ENCODE results near the gene NQO1.
"Not testable (repeated sequence)": the region's sequence is repeated elsewhere in the genome, so short reads cannot be mapped to it uniquely, and the experiment has no call there.

Gene NQO1

DNA sequence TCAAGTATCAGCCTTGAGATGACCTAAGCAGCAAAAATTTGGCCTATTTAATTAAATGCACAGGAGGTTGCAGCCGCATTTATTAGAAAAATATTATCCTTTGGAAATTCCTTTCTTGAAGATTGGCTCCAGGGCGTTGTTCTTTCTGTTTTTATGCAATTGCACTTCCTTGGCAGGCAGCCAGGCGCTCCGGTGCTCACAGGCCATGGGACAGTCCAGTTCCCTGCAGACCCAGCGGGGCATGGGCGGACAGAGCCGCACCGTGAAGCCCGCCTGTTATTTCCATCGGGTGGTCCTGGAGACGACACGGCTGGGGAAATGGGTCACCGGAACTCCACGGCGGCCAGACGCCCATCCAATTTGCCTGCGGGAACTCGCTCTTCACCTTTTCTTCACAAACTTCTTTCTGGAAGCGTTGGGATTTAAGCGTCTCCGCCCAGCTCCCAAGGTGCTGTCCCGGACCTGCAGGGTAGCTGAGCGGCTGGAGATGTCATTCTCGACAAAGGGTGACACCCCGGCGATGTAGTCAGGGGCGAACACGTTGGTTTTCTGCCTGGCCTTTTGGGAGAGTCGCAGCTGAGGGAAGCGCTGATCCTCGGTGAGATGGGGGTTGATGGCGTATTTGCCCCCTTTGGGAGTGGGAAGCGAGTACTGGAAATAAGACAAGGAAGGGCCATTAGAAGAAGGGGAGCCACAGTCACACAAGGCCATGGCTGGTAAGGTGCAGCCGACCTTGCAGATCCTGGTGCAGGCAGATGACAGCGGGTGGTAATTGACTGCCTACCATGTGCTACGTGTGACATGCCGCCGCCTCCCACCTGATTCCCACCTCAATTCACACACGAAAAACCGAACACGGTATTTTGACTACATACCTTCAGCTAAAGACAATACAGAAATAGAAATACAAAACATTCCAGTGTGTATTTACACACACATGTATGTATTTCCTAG lies 15.9 kb upstream of the NQO1 start:
- peak; percentile 52 for DNase-seq

GRCh38 chr16:69741519-69741918 lies 15.2 kb upstream of the NQO1 start:
- peak; percentile 18 for DNase-seq

- DNase-seq: no peak
These were observed 5.7 kb upstream of the NQO1 start for GRCh38 chr16:69732101-69732500.

DNA sequence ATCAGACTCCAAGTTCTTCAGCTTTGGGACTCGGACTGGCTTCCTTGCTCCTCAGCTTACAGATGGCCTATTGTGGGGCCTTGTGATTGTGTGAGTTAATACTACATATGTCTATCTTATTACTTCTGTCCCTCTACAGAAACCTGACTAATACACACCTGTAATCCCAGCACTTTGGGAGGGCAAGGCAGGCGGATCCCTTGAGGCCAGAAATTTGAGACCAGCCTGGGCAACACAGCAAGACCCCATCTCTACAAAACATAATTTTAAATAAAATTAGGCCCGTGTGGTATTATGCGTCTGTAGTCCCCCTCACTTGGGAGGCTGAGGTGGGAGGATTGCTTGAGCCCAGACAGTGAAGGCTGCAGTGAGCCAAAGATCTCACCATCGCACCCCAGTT lies 4.9 kb upstream of the NQO1 start:
- DNase-seq: not testable (repeated sequence)

- not testable (repeated sequence) for DNase-seq
These were observed 2.7 kb upstream of the NQO1 start for GRCh38 chr16:69729030-69729429.

DNA sequence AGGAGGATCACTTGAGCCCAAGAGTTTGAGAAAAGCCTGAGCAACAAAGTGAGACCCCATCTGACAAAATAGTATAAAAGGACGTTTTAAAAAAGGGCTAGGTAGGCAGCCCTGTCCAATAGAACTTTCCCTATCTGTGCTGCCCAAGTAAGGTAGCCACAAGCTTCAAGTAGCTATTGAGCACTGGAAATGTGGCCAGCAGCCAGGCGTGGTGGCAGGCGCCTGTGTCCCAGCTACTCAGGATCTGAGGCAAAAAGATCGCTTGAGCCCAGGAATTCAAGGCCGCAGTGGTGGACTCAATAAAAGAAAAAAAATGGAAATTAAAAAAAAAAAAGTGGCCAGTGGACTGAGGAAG lies 1.5 kb upstream of the NQO1 start:
- no peak for DNase-seq

DNA sequence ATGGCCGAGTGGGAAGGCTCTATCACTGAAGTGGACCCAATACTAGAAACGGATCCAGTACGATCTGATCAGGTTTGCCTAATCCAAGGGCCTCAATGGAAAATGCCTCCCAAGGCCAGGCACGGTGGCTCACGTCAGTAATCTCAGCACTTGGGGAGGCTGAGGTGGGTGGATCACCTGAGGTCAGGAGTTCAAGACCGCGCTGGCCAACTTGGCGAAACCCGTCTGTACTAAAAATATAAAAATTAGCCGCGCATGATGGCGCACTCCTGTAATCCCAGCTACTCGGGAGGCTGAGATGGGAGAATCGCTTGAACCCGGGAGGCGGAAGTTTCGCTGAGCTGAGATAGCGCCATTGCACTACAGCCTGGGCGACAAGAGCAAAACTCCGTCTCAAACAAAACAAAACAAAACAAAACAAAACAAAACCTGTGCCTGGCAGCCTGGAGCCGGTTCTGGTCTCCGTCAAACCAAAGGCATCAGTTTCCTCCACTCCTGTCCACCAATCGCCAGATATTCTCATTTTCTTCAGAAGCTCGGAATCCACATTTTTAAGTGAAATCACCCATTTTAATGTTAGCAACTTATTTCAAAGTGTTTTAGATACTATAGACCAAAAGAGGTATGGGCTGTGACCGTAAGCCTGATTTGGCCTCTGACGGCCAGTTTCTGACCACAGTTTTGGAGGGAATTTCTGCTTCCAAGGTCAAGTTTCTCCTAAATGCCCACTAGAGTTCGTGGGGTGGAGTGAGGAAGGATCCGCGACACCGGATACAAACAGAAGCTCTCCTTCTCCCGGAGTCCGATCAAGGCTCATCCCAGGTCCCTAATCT lies 664 bp downstream of the NQO1 start:
- no peak for DNase-seq

- no peak for DNase-seq
These were observed 1.3 kb downstream of the NQO1 start for GRCh38 chr16:69724981-69725479.

DNA sequence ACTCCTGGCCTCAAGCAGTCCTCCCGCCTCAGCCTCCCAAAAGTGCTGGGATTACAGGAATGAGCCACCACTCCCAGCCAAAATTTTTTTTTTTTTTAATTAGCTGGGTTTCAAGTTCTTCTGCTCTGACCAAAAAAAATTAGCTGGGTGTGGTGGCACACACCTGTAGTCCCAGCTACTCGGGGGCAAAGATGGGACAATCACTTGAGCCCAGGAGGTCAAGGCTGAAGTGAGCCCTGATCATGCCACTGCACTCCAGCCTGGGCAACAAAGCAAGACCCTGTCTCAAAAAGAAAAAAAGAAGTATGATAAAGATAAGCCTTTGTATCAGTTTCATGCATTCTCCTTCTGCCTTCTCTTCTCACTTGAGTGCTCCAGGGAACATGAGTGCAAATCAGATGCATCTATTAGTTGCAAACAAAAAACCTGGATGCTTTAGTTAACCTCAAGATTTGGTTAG lies 1.9 kb downstream of the NQO1 start:
- DNase-seq: no peak

DNA sequence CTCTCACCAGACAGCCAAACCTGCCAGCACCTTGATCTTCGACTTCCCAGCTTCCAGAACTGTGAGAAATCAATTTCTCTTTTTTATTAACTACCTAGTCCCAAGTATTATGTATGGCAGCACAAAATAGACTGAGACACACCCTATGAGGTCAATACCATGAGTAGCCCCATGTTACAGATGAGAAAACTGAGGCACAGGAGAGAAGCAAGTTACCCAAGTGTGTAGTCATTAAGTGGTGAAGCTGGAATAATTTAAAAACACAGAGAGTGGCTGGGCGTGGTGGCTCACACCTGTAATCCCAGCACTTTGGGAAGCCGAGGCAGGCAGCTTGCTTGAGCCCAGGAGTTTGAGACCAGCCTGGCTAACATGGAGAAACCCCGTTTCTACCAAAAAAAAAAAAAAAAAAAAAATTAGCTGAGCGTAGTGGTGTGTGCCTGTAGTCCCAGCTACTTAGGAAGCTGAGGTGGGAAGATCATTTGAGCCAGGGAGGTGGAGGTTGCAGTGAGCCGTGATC lies 4.9 kb downstream of the NQO1 start:
- no peak for DNase-seq

DNA sequence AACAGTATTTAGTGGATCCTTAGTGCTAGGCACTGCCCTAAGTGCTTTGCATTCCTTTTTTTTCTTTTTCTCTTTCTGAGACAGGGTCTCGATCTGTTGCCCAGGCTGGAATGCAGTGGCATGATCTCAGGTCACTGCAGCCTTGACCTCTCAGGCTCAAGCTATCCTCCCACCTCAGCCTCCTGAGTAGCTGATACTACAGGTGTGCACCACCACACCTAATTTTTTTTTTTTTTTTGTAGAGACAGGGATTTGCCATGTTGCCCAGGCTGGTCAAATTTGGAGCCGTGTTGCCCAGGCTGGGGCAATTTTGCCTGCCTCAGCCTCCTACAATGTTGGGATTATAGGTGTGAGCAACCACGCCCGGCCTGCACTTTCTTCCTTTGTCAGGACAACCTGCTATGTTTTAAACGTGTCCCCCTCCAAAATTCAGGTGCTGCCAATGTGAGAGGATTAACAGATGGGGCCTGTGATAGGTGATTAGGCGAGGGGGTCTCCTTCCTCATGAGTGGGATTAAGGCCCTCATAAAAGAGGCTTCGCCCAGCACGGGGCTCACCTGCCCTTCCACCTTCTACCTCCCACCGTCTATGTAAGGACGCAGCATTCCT lies 5.4 kb downstream of the NQO1 start:
- no peak for DNase-seq

GRCh38 chr16:69718111-69718764 lies 8.1 kb downstream of the NQO1 start:
- DNase-seq: no peak

GRCh38 chr16:69717066-69717465 lies 9.3 kb downstream of the NQO1 start:
- DNase-seq: no peak

GRCh38 chr16:69712914-69713581 lies 13.3 kb downstream of the NQO1 start:
- no peak for DNase-seq

GRCh38 chr16:69712277-69712676 lies 14.1 kb downstream of the NQO1 start:
- DNase-seq: no peak

GRCh38 chr16:69711115-69711740 lies 15.1 kb downstream of the NQO1 start:
- DNase-seq: no peak

GRCh38 chr16:69709456-69710084 lies 16.8 kb downstream of the NQO1 start:
- DNase-seq: peak; percentile 68

GRCh38 chr16:69707920-69708683 lies 18.3 kb downstream of the NQO1 start:
- no peak for DNase-seq

GRCh38 chr16:69706975-69707340 lies 19.4 kb downstream of the NQO1 start:
- no peak for DNase-seq

Data from fibroblast of skin of back (primary cell).